SK-N-SH (cell line): ENCODE data around the gene KCNE1.

Source experiments
- CTCF ChIP-seq: fragments of 200-600 bp; sonication (generic); IDR thresholded peaks from 2 replicates; pipeline ENCODE4 v1.6.1; 2017; ENCODE audit warnings: antibody characterized with exemption, mild to moderate bottlenecking, moderate library complexity
- FOXJ3 ChIP-seq: sonication (generic); formaldehyde crosslinking; IDR thresholded peaks from 2 replicates; pipeline ENCODE4 v1.5.1; 2020; ENCODE audit warnings: mild to moderate bottlenecking, missing genetic modification reagents
- POLR2AphosphoS5 ChIP-seq: IDR thresholded peaks from 2 replicates; pipeline ENCODE4 v1.6.1; 2012; ENCODE audit warnings: low read depth, low read length
- TAF1 ChIP-seq: IDR thresholded peaks from 2 replicates; pipeline ENCODE4 v1.6.1; 2012; ENCODE audit warnings: low read depth, mild to moderate bottlenecking, low read length, moderate library complexity, borderline replicate concordance
- TF ChIP-seq, protein P1 (sequence below): IDR thresholded peaks from 2 replicates; pipeline ENCODE4 v1.4.0; 2012; ENCODE audit warnings: low read depth, borderline replicate concordance
- TF ChIP-seq, protein P2 (sequence below): IDR thresholded peaks from 2 replicates; pipeline ENCODE4 v1.4.0; 2012; ENCODE audit warnings: low read depth, borderline replicate concordance

- TF ChIP-seq CTCF (no peak), POLR2AphosphoS5 (no peak), TAF1 (no peak), FOXJ3 (CRISPR knock-in tag) (no peak)
- TF ChIP-seq, protein P1, sequence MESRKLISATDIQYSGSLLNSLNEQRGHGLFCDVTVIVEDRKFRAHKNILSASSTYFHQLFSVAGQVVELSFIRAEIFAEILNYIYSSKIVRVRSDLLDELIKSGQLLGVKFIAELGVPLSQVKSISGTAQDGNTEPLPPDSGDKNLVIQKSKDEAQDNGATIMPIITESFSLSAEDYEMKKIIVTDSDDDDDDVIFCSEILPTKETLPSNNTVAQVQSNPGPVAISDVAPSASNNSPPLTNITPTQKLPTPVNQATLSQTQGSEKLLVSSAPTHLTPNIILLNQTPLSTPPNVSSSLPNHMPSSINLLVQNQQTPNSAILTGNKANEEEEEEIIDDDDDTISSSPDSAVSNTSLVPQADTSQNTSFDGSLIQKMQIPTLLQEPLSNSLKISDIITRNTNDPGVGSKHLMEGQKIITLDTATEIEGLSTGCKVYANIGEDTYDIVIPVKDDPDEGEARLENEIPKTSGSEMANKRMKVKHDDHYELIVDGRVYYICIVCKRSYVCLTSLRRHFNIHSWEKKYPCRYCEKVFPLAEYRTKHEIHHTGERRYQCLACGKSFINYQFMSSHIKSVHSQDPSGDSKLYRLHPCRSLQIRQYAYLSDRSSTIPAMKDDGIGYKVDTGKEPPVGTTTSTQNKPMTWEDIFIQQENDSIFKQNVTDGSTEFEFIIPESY: no peak
- TF ChIP-seq, protein P2, sequence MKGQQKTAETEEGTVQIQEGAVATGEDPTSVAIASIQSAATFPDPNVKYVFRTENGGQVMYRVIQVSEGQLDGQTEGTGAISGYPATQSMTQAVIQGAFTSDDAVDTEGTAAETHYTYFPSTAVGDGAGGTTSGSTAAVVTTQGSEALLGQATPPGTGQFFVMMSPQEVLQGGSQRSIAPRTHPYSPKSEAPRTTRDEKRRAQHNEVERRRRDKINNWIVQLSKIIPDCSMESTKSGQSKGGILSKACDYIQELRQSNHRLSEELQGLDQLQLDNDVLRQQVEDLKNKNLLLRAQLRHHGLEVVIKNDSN: no peak
Observed at GRCh38 chr21:34534522-34534921, 22.5 kb upstream of the KCNE1 start.
